ENCODE data around the gene PRR35. TPM values are rescaled to one million over a fixed set of nuclear protein-coding genes. Genes with fewer than 3 reads are reported as not detected.
A peak's percentile ranks its signal among the peaks of the same experiment; 100 is the strongest.

Gene PRR35
- total and polyA plus RNA-seq, 2 donors (not counting 3 experiments of a cell fraction or from before 2014, with no cell fraction given), result not detected

- intact Hi-C loops (cut with micrococcal nuclease), result no loop called here
- no peak overlapping the region for H2AFZ ChIP-seq (ENCODE audit: low read depth, low read length)
- FAIRE-seq, result no peak
These were observed 6.4 kb upstream of the PRR35 start for GRCh38 chr16:553601-554296.

More at GRCh38 chr16:553601-554296, 6.4 kb upstream of the PRR35 start:
- H3K27ac ChIP-seq (ENCODE audit: insufficient read depth, low read depth, low read length), result no peak overlapping the region
- no peak overlapping the region for H3K4me3 ChIP-seq (replicated peaks in 1 of 3; ENCODE audit: insufficient read depth in 1 of 3, low read depth in 1 of 3, low read length in 3 of 3)
- no peak overlapping the region for H3K9ac ChIP-seq (replicated peaks; ENCODE audit: extremely low read depth, insufficient read depth, low read length)
- no peaks in the 10 kb centered on the region for H3K9me1 ChIP-seq (replicated peaks; ENCODE audit: control insufficient read depth, extremely low read depth, insufficient read depth, low read length)
- TF ChIP-seq GATA2 (IDR thresholded peaks at IDR 0.05; ENCODE audit: insufficient read depth, insufficient read length, low read depth, low read length) (no peak), EZH2 (IDR thresholded peaks at IDR 0.05; ENCODE audit: borderline replicate concordance, low read depth, low read length, severe bottlenecking) (no peak), FOS (IDR thresholded peaks at IDR 0.05; ENCODE audit: borderline replicate concordance, insufficient read depth, low read length) (no peak), POLR2A (IDR thresholded peaks at IDR 0.05; ENCODE audit: low read depth, low read length) (no peak), POLR2AphosphoS5 (IDR thresholded peaks at IDR 0.05; ENCODE audit: insufficient read depth, low read depth, low read length) (no peak), JUN (IDR thresholded peaks at IDR 0.05; ENCODE audit: borderline replicate concordance, insufficient read depth, insufficient read length, low read depth) (no peak), MYC (IDR thresholded peaks at IDR 0.05; ENCODE audit: low read depth, low read length) (no peak), MAX (IDR thresholded peaks at IDR 0.05; ENCODE audit: insufficient read depth, insufficient read length) (no peak)
- TF ChIP-seq, protein P1, sequence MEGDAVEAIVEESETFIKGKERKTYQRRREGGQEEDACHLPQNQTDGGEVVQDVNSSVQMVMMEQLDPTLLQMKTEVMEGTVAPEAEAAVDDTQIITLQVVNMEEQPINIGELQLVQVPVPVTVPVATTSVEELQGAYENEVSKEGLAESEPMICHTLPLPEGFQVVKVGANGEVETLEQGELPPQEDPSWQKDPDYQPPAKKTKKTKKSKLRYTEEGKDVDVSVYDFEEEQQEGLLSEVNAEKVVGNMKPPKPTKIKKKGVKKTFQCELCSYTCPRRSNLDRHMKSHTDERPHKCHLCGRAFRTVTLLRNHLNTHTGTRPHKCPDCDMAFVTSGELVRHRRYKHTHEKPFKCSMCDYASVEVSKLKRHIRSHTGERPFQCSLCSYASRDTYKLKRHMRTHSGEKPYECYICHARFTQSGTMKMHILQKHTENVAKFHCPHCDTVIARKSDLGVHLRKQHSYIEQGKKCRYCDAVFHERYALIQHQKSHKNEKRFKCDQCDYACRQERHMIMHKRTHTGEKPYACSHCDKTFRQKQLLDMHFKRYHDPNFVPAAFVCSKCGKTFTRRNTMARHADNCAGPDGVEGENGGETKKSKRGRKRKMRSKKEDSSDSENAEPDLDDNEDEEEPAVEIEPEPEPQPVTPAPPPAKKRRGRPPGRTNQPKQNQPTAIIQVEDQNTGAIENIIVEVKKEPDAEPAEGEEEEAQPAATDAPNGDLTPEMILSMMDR (IDR thresholded peaks at IDR 0.05; ENCODE audit: extremely low read depth in 1 of 2, insufficient read depth in 1 of 2, low read depth in 1 of 2, low read length in 2 of 2), result no peak
- DNase-seq (ENCODE audit: low read depth, low spot score), result no peak
- BruUV-seq (replicated peaks), result TSS peak; percentile 56
- peaks cover 6% of the 10 kb centered on the region for H3K4me1 ChIP-seq (ENCODE audit: control insufficient read depth, extremely low read depth, insufficient read depth, low read length)
- CTCF ChIA-PET, result interaction anchor here (0.7 to 2.8 kb wide), 4 partner anchors 10 to 26 kb away, joined by 3 to 9 read pairs (median 4); partner anchors contain the start of gene NHLRC4
- H4K20me1 ChIP-seq (replicated peaks; ENCODE audit: control insufficient read depth, extremely low read depth, insufficient read depth, low read length), result no peaks in the 10 kb centered on the region
- no peak overlapping the region for H3K4me2 ChIP-seq (ENCODE audit: insufficient read depth, low read length)
- H3K27me3 ChIP-seq (ENCODE audit: control insufficient read depth in 2 of 2, insufficient read depth in 2 of 2, low read length in 2 of 2), result no peaks in the 10 kb centered on the region
- no peaks in the 10 kb centered on the region for H3K9me3 ChIP-seq (replicated peaks; ENCODE audit: control insufficient read depth, insufficient read depth, low read length)
- POLR2A ChIA-PET, result no interaction called here
- H3K79me2 ChIP-seq (ENCODE audit: control insufficient read depth, insufficient read depth, low read length), result peaks cover under 1% of the 10 kb centered on the region
- dilution Hi-C loops (cut with MboI; ENCODE audit: extremely low pct_ligation_motif_present, low sequenced_read_pairs), result no loop called here
- peaks cover 0 to 11% of the 10 kb centered on the region in 2 experiments for H3K36me3 ChIP-seq (ENCODE audit: control insufficient read depth in 2 of 2, extremely low read depth in 1 of 2, insufficient read depth in 2 of 2, low read length in 2 of 2)

Data from endothelial cell of umbilical vein (primary cell).